Cardiac fibroblast (primary cell): ENCODE measurements around the gene PRDM5.

Experiments
- DNase-seq, 2 donors: peaks; one replicate each; pipeline versions ENCODE4 v3.0.0 to v3.0.0-alpha.2; 2010; ENCODE audit warnings: low read depth in 2 of 2
- H3K4me3 ChIP-seq, 2 donors: replicated peaks in 1 of 2; 1 replicate in 1 of 2; 2 replicates in 1 of 2; pipeline ENCODE4 v1.5.1; 2011; ENCODE audit warnings: low read depth in 2 of 2, low read length in 2 of 2, mild to moderate bottlenecking in 2 of 2, moderate library complexity in 1 of 2
- TF ChIP-seq, protein P1 (sequence below): IDR thresholded peaks from one replicate; pipeline ENCODE4 v1.5.1; 2011; ENCODE audit warnings: low read depth, mild to moderate bottlenecking, low read length, inconsistent platforms

The PRDM5 gene

DNA sequence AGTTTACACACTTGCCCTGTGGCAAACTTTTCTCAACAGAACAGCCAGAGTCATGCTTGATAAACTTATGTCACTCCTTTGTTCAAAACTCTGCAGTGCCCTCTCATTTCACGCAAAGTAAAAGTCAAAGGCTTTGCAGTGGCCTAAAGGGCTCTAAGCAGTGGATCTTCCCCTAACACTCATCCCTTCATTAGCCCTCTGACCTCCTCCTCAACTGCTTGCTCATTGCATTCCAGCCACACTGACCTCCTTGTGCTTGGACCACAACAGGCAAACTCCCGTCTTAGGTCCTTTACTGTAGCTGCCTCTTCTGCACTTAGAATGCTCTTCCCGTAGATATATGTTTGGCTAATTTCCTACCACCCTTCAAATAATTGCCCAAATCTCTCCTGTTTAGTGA, 5.6 kb downstream of the PRDM5 start:
- no peak overlapping the region for H3K4me3 ChIP-seq
- DNase-seq, result no peak
- TF ChIP-seq, protein P1, sequence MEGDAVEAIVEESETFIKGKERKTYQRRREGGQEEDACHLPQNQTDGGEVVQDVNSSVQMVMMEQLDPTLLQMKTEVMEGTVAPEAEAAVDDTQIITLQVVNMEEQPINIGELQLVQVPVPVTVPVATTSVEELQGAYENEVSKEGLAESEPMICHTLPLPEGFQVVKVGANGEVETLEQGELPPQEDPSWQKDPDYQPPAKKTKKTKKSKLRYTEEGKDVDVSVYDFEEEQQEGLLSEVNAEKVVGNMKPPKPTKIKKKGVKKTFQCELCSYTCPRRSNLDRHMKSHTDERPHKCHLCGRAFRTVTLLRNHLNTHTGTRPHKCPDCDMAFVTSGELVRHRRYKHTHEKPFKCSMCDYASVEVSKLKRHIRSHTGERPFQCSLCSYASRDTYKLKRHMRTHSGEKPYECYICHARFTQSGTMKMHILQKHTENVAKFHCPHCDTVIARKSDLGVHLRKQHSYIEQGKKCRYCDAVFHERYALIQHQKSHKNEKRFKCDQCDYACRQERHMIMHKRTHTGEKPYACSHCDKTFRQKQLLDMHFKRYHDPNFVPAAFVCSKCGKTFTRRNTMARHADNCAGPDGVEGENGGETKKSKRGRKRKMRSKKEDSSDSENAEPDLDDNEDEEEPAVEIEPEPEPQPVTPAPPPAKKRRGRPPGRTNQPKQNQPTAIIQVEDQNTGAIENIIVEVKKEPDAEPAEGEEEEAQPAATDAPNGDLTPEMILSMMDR, result no peak

GRCh38 chr4:120915336-120915735, 7.2 kb downstream of the PRDM5 start:
- no peak for DNase-seq
- TF ChIP-seq, protein P1, result no peak
- no peak overlapping the region for H3K4me3 ChIP-seq

- TF ChIP-seq, protein P1, result no peak
- no peak for DNase-seq
- H3K4me3 ChIP-seq, result no peak overlapping the region
Measured at GRCh38 chr4:120903419-120903818, 19.1 kb downstream of the PRDM5 start.

GRCh38 chr4:120902925-120903324, 19.6 kb downstream of the PRDM5 start:
- no peak overlapping the region for H3K4me3 ChIP-seq
- DNase-seq, result no peak
- TF ChIP-seq, protein P1, result no peak

- TF ChIP-seq, protein P1, result no peak
- H3K4me3 ChIP-seq, result no peak overlapping the region
- DNase-seq, result no peak
Measured at GRCh38 chr4:120901731-120902130, 20.8 kb downstream of the PRDM5 start.

- H3K4me3 ChIP-seq, result no peak overlapping the region
- DNase-seq, result no peak
- TF ChIP-seq, protein P1, result no peak
Measured at GRCh38 chr4:120897981-120898719, 24.4 kb downstream of the PRDM5 start.

GRCh38 chr4:120895554-120895953, 27.0 kb downstream of the PRDM5 start:
- TF ChIP-seq, protein P1, result no peak
- no peak for DNase-seq

More at GRCh38 chr4:120895554-120895953, 27.0 kb downstream of the PRDM5 start:
- H3K4me3 ChIP-seq, result no peak overlapping the region
